HG02623 (cell line): ENCODE results near the gene MAP7.

Experiments
- ATAC-seq: cut with Tn5 transposase; IDR thresholded peaks from one replicate; pipeline ENCODE4 v1.9.1; 2021; ENCODE audit warnings: moderate library complexity; ENCODE audit not compliant: unreplicated experiment

MAP7 gene

GRCh38 chr6:136566007-136566487, 15.8 kb upstream of the MAP7 start:
- ATAC-seq = no peak

DNA sequence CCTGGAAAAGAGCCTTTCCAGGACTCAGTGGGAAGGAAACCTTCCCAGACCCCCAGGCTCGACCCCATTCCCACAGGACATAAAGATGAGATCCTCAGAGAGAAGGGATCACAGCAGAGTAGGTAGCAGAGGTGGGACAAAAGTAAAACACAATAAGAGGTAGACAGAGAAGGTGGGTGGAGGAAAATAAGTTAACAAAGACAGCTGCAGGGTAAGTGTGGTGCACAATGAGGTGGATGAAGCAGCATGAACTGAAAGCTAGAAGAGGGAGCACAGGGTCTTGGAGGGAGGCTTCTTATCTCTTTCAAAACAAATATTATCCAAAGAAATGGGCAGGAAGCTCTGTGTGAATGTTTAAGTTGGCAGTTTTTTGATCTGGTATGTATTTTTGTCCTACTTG, 14.0 kb upstream of the MAP7 start:
- no peak for ATAC-seq

DNA sequence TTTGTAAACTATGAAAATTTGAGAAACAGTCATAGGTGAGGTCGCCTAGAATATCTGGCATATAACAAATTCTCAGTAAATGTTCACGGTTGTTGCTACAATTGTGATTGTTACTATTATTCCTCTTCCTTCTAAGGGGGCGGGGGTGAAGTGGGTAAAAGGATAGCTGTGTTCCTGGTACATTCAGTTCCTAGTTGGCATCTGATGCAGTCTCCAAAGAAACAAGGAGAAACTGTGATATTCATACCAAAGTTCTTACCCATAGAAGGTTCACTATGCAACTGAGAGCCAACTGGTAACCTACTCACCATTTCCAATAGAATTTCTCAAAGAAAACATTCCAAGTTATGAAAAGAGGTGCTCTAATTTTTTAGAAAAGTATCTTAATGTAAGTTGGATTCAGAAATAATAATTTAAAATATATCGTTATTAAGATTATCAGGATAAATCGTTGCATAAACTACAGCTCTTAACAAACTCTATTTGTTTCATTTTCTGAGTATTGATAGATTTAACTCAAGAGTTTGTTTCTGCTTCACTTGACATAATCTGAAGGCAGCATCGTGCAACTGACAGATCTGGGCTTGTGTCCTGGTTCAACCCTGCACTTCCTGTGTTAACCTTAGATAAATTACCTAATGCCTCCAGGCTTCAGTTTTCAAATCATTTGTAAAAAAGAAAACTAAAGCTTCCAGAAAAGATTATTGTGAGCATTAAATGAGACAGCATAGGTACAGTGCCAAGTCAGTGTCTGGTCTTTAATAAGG, 13.3 kb upstream of the MAP7 start:
- ATAC-seq = no peak

- ATAC-seq = no peak
Measured at GRCh38 chr6:136562211-136562610, 12.0 kb upstream of the MAP7 start.

DNA sequence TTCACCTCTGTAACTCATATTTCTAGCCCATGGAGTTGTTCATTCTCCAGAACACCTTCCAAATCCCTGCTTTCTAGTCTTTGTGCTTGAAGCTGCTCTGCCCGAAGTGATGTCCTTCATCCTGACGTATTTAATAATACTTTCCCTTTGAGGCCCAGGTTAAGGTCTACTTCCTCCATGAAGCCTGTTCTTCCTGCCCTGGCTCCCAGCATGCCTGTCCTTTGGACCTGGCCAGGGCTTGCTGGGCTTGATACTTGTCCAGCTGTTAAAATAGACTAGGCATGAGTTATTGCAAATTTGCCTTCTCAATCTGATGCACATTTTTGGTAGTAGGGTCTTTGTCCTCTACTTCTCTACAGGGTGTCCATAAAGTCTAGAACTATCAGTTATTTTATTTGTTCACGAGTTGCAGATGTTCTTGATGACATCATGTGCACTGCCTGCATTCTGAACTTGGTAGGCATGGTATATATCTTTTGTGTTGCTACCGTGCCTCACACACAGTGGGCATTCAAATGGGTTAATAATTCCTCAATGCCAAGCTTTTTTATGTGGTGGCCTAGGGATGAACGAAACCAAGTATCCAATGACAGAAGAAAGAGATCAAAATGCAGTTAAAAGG, 3.1 kb upstream of the MAP7 start:
- ATAC-seq = no peak

DNA sequence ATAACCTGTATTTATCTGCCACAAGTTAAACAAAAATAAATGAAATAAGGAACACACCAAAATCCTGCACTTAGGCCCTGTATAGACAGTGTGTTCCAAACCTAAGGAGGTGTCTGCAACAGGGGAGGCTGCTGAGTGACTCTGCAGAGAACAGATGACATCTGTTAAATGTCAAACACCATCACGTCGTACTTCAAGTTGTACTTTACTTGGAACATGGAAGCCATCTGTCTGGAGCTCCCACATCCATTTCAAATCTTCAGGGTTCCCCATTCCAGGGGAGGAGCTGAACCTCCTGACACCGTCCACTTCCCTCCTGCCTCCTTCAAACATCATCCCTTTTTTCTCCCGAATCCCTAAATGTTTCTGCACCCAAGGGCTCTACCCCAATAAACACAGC, 1.8 kb upstream of the MAP7 start:
- ATAC-seq = no peak

DNA sequence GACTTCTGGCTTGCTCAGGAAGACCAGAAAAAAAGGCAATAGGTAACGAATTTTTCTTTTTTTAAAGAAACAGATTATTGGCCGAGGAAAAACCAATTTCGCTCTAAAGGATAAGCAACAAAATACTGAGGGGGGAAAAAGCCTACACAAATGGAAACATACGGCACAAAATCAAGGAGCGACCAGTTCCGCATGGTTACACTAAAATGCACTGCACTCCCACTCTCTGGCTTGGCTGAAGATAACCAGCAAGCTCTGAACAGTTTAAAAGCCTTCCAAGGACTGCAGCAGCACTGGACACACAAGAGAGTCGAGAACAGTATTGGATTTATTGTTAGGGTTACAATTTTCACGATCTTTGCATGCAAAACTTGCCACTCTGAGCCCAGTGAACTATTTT, 881 bp upstream of the MAP7 start:
- ATAC-seq = no peak

- ATAC-seq = peak; percentile 52
Measured at GRCh38 chr6:136550045-136550329, 235 bp downstream of the MAP7 start.

DNA sequence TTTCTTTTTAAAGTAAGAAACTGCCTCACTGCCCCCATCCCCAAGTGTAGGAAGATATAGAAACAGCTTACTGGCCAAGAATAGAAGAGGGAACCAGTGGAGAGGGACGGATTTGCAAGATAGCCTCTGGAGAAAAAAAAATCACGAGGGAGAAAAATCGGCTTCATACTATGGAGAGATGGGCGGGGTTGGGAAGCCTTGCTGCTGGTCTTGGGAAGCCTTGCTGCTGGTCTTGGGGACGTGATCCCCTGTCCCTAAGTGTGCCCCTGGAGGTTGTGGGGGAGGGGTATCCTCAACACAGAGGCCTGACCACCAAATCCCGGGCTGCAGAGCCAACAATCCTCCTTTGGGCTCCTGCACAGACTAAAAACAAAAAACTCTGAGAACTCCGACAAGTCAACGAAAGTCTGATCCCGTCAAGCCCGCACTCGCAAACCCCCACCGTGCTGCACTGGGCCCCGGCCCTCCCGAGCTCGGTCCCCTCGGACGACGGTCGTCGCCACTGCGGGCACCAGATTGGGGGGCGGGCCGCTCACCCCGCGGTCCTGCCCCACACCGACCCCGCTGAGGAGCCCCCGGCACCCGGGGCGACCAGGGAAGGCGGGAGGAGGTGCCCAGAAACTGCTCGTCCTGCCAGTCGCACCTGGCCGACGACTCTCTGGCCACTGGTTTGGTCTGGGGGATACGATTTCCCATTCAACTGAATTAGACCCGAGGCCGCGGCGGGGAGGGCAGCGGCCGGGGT, 750 bp downstream of the MAP7 start:
- ATAC-seq = no peak

DNA sequence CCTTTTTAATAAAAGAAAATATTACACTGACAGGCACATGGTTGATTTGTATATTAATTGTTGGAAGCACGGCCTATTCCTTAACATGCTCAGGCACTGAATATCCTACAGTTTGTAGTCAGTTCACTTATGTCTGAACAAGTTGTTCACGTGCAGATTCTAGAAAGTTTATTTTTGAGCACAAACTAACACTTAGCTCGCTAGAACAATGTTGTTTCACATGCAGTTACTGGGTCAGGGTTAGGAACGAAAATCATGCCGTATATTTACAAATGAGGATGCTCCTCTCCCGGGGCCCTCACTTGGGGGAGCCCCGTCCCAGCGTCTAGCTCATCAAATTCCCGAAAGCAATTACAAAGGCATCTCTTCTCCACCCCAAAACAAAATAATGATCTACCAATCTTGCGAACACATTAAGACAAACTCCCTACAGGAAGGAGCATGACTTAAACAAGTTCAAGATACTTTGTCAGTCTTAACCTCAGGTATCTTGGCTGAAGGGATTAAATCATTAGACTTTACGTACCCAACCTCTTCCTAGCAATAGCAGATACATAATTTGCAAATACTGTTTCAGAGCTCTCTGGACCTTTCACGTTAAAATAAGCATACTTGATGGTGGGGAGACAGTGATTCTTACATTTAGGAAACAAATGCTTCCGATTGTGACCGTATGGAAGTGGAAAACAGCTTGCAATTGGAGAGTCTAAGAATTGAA, 1.5 kb downstream of the MAP7 start:
- no peak for ATAC-seq

- ATAC-seq = no peak
Measured at GRCh38 chr6:136547871-136548270, 2.4 kb downstream of the MAP7 start.

DNA sequence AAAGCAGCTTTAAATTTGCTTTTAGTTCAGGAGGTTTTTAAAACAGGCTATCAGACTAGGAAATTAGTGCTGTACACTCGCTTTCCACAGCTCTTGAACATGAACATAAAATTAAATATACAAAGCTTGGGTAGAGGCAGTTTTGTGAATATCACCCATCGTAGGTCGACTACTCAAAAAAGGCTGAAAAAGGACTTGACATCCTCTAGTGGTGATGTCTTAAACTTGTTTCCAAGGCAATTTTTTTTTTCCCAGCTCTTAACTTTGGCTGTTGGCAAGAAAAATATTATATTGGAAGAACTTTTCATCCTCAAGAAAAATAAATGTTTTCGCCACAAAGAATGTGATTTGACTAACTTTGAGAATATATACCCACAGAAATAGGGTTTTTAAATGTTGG, 2.9 kb downstream of the MAP7 start:
- no peak for ATAC-seq

DNA sequence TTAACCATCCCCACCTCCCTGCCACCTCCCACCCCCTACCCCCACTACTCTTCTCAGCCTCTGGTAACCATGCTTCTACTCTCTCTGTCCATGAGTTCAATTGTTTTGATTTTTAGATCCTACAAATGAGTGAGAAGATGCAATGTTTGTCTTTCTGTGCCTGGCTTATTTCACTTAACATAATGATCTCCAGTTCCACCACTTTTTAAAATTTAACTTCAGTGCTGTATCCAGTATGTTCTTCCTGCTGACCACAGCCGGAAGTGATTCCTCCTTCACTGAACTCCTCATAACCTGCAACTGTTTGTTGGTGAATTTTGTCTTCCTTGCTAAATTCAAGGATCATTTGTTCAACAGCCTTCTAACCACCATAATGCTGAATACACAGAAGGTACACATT, 3.9 kb downstream of the MAP7 start:
- no peak for ATAC-seq

- no peak for ATAC-seq
Measured at GRCh38 chr6:136544326-136544725, 5.9 kb downstream of the MAP7 start.

GRCh38 chr6:136541395-136541794, 8.8 kb downstream of the MAP7 start:
- ATAC-seq = no peak

GRCh38 chr6:136539967-136540652, 10.1 kb downstream of the MAP7 start:
- ATAC-seq = no peak

DNA sequence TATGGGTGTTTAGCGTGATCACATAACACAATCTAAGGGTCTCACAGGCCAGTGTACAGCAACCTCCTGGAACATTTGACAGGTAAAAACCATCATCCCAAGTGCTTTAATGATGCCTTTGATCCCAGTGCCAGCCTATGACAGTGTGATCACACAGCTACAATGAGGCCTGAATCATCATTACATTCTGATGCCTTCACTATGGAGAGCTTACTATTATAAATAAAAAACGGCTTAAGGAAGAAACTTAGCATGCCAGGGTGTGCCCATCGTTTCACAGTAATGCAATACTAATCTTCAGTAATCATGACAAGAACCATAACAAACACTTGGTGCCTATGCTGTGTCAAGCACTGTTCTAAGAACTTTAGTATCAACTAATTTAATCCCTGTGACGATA, 11.4 kb downstream of the MAP7 start:
- ATAC-seq = no peak

GRCh38 chr6:136535880-136536650, 14.2 kb downstream of the MAP7 start:
- no peak for ATAC-seq

DNA sequence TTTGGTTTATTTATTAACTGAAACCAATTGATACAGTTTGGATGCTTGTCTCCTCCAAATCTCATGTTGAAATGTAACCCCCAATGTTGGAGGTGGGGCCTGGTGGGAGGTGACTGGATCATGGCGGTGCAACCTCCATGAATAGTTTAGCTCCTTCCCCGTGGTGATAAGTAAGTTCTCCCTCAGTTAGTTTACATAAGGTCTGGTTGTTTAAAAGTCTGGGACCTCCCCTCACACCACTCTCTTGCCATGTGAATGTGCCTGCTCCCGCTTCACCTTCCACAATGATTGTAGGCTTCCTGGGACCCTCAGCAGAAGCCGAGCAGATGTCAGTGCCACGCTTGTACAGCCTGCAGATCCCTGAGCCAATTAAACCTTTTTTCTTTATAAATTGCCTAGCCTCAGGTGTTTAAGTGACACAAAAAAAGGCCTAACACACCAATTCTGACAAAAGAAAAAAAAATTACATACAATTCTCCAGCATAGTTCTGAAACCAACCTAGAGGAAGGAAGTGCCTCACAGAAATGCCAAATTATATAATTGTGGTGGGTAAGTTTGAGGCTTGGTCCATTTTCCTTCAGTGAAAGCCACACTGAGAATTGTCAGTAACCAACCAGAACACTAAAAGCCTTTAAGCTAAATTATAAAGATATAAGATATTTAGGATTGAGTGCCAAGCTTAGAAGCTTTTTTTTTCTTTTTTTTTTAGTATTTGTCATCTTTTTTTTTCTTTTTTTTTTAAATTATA, 15.0 kb downstream of the MAP7 start:
- ATAC-seq = no peak

DNA sequence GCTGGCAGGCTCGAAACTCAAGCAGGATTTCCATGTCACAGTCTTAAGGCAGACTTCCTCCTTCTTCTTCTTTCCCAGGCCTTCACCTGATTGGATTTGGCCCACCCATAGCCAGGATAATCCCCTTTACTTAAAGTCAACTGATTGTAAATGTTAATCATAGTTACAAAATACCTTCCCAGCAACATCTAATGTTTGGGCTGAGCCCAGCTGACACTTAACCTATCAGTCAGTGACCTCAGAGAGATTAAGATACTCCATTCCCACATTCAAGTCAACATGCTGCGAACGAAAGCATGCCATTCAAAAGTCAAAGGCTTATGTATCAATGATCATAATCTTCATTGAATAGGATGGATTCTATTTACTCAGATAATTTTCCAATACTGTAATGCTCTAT, 16.0 kb downstream of the MAP7 start:
- no peak for ATAC-seq
